ENCODE results near the gene CAVIN1.
"Not testable (repeated sequence)": the region's sequence is repeated elsewhere in the genome, so short reads cannot be mapped to it uniquely, and the experiment has no call there.

Gene CAVIN1

DNA sequence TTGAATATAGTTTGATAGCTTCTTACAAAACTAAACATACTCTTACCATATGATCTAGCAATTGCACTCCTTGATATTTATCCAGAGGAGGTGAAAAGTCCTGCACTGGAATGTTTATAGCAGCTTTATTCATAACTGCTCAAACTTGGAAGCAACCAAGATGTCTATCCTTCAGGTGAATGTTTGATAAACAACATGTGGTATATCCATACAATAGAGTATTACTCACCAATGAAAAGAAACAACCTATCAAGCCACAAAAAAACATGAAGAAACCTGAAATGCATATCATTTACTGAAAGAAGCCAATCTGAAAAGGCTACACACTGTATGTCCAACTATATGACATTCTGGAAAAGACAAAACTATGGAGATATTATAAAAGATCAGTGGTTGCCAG is 50.9 kb downstream of the CAVIN1 start:
- DNase-seq, result no peak

DNA sequence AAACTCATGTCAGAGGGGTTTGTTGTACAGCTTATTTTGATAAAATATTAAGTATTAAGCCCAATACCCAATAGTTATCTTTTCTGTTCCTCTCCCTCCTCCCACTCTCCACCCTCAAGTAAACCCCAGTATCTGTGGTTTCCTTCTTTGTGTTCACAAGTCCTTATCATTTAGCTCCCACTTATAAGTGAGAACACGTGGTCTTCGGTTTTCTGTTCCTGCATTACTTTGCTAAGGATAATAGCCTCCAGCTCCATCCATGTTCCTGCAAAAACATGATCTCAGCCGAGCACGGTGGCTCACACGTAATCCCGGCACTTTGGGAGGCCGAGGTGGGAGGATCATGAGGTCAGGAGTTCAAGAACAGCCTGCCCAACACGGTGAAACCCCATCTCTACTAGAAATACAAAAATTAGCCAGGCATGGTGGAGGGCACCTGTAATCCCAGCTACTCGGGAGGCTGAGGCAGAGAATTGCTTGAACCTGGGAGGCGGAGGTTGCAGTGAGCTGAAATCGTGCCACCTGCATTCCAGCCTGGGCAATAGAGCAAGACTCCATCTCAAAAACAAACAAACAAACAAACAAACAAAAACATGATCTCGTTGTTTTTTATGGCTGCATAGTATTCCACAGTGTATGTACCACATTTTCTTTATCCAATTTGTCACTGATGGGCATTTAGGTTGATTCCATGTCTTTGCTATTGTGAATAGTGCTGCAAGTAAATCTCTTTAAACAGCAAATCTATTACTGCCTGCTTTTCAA is 54.1 kb downstream of the CAVIN1 start:
- not testable (repeated sequence) for DNase-seq

DNA sequence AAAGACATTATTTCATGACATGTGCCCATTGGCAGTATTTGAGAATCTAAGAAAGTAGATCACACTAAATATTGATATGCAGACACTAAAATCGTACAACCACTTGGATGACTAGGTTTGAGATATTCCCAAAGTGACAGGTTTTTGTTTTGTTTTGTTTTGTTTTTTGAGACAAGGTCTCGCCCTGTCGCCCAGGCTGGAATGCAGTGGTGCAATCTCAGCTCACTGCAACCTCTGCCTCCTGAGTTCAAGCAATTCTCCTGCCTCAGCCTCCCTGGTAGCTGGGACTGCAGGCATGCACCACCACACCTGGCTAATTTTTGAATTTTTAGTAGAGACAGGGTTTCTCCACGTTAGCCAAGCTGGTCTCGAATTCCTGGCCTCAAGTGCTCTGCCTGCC is 54.7 kb downstream of the CAVIN1 start:
- not testable (repeated sequence) for DNase-seq

DNA sequence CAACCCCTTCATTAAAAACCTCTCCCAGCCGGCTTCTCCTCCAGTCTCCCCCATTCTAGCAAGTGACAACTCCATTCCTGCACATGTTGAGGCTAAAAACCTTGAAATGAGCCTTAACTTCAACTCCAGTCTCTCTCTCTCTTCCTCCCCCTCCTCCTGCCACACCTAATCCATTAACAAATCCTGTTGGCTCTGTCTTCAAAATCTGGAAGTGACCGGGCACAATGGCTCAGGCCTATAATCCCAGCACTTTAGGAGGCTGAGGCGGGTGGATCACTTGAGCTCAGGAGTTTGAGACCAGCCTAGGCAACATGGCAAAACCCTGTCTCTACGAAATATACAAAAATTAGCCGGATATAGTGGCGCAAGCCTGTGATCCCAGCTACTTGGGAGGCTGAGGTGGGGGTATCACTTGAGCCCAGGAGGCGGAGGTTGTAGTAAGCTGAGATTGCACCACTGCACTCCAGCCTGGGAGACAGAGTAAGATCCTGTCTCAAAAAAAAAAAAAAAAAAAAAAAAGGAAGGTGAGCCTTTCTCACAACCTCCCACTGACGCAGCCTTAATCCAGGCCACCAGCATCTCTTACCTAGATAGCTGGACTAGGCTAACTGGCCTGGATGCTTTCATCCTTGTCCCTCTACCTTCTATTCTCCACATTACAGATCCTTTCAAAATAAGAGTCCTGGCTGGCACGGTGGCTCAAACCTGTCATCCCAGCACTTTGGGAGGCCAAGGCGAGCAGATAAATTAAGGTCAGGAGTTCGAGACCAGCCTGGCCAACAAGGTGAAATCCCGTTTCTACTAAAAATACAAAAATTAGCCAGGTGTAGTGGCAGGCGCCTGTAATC is 56.7 kb downstream of the CAVIN1 start:
- DNase-seq, result not testable (repeated sequence)

DNA sequence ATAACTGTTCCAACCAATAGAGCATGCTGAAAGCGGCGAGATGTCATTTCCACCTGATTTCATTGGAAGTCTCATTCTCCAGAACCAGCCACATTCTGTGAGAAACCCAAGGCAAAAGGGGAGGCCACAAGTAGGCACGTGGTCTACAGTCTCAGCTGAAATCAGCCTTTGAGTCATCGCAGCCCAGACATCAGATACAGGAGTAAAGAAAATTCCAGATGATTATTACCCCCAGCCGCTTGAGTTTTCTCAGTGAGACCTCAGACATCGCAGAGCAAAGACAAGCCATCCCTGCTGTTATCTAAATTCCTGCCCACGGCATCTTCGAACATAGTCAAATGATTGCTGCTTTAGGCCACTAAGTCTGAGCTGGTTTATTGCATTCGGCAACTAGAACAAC is 57.9 kb downstream of the CAVIN1 start:
- no peak for DNase-seq

DNA sequence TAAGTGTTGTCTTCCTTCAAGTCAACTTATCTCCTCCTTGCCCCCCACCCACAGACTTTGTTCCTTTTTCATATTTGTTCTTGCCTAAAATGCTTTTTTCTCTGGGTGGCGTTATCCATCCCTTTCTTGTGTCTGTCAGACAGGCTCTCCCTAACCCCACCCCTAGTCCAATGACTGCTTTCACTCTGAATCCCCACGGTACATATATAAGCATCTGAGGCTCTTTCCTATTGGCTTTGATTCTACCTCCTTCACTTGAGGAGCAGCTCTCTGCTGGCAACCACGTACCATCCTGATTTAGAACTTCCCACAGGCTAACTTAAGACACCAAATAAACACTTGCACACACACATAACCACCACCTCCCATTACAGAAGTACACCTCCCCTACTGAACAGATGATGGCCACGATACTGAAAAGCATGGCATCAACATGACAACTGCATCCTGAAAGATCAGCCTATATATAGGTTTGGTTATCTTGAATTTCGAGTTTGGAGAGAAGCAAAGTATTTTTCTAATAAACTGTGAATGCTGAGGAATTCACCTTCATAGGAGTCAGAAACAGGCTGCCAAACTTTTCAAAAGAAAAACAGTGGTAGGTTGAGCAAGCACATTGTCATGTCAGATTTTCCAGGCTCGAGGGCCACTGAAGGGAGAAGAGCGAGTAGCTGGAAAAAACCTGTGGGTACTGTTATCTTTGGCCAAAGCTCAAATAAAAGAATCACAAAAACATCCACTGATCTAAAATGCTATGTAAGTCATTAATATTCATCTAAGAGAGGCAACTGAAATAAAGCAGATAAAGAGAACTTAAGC is 59.1 kb downstream of the CAVIN1 start:
- no peak for DNase-seq

DNA sequence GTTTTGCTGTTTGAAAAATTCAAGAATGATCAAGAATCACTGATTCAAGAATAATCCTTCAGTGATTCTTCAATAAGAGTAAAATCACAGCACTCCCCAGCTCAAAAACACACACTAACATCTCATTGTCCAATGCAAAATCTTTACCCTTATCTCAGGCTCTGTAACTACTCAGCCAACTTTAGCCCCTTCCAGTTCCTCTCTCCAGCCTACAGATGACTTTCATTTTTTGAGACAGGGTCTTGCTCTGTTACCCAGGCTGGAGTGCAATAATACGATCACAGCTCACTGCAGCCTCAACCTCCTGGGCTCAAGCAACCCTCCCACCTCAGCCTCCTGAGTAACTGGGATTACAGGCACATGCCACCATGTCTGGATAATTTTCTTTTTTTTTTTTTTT is 59.8 kb downstream of the CAVIN1 start:
- DNase-seq, result no peak

DNA sequence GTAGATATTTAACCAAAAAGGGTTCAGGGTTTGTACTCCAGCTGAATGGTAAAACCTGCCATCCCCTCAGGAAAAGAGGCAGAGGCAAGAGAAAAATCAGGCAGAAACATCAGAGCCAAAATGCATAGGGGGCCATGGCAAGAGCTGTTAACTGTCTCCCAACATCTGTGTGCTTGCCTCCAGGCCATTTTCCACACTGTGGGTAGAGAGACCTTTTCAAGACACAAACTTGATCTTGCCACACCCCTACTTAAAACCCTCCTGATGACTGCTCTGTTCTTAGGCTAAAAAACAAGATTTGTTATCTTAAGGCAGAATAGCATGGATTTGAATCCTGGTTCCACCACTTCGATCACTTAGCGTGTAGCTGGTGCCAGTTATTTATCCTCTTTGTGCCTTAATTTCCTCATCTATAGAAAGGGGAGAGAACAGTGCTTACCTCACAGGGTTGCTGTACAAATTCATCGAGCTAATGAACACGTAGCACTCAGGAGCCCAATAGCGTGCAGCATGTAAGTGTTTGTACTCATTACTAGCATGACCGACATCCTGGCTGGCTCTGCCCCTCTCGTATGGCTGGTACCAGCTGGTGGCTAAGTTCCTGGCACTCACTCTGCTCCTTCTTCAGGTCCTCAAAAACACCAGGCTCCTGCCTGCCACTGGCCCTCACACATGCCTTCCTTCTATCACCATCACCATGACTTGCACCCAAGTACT is 60.7 kb downstream of the CAVIN1 start:
- no peak for DNase-seq

DNA sequence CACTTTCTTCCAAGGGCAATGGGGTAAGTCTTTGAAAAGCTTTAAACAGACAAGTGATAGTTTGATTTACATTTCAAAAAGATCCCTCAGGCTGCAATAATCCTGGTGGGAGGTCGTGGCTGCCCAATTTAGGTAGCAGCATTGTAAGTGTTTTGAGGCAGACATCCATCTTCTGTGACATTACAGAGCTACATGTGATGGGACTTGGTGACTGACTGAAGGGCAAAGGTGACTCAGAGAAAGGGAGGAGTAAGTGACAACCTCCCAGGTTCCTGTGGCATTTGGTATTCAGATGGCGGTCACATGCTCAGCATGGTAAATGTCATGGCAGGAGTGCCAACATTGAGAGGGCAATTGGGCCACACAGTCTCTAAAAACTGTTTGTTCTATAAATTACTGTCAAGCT is 61.3 kb downstream of the CAVIN1 start:
- no peak for DNase-seq

DNA sequence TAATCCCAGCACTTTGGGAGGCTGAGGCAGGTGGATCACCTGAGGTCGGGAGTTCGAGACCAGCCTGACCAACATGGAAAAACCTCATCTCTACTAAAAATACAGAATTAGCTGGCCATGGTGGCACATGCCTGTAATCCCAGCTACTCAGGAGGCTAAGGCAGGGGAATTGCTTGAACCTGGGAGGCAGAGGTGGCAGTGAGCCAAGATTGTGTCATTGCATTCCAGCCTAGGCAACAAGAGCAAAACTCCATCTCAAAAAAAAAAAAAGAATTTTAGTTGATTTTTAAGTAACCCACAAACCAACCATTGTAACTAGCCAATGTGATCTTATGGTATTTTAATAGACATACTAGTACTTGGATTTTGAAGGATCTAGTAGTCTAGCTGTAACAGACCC is 62.7 kb downstream of the CAVIN1 start:
- not testable (repeated sequence) for DNase-seq

DNA sequence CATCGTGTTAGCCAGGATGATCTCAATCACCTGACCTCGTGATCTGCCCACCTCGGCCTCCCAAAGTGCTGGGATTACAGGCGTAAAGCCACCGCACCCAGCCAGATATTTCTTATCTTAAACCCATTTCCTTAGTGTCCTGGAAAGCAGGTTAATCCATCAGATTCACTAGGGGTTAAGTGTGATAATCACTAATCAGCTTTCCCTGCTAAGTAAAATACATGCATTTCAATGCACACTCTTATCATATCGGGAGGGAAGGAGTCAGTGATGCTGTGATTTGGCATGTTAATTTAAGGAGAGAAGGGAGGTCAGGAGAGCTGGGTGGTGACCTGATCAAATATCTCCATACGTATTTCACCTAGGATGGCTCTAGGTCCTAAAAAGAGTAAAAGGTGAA is 63.9 kb downstream of the CAVIN1 start:
- DNase-seq, result no peak

DNA sequence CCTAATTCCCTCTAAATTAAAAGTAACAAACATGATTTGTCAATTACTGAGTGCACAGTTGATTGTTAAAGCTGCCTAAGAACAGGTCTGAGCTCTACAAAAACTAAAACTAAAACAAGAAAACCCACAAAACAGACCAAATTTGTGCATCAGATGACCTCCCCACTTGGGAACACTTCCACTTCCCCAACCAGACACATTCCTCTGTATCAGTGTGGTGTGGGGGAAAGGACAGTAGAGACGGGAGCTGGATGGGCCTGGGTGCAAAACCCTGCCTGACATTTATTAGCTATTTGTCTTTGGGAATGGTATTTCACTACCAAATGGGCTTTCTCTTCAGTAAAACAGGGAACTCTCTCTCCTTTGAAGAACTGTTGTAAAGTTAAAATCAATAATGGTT is 64.6 kb downstream of the CAVIN1 start:
- no peak for DNase-seq

DNA sequence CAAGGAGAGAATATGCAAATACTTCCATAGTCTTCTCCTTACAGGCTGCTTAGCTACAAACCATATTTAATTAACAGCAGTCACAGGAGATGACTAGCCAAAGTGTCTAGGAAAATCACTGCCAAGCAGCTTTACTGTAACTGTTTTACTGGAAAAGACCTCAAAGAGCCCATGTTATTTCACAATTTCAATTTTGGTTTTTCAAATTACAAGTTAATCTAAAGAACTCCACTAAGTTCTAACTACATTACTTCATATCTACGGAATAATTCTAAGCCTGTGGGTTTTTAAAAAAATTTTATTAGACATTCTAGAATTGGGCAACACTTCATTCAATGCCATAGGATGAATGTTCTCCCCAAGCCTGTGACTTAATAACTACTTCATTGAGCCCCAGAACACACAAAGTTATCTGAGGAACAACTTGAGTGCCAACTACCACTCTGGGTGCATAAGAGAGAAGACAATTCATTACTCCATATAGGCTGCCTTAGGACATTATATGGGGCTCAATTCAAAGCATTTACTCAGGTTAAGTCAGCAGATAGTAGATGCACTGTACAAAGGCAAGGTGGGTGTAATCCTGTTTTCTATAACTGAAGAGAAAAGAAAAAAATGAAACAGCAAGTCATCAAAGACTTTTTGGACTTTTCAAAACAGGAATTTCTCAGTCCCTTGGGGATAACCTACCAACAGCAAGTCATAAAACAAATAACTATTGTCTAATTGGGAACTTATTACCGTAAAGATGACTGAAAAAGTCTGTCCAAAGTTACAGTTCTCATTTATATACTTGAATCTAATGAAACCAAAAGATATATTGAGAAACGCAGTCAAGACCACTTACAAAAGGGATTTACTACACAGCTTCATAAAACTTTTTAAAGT is 67.9 kb downstream of the CAVIN1 start:
- DNase-seq, result no peak
